CD1c-positive myeloid dendritic cell (primary cell): ENCODE results near the gene DHRS3.

Experiments
- DNase-seq: peaks from one replicate; pipeline ENCODE4 v3.0.0-alpha.2; 2016; ENCODE audit errors: extremely low spot score

DHRS3 gene

GRCh38 chr1:12553963-12554362, 64.0 kb downstream of the DHRS3 start:
- no peak for DNase-seq

- no peak for DNase-seq
These were observed 64.8 kb downstream of the DHRS3 start for GRCh38 chr1:12552951-12553921.

DNA sequence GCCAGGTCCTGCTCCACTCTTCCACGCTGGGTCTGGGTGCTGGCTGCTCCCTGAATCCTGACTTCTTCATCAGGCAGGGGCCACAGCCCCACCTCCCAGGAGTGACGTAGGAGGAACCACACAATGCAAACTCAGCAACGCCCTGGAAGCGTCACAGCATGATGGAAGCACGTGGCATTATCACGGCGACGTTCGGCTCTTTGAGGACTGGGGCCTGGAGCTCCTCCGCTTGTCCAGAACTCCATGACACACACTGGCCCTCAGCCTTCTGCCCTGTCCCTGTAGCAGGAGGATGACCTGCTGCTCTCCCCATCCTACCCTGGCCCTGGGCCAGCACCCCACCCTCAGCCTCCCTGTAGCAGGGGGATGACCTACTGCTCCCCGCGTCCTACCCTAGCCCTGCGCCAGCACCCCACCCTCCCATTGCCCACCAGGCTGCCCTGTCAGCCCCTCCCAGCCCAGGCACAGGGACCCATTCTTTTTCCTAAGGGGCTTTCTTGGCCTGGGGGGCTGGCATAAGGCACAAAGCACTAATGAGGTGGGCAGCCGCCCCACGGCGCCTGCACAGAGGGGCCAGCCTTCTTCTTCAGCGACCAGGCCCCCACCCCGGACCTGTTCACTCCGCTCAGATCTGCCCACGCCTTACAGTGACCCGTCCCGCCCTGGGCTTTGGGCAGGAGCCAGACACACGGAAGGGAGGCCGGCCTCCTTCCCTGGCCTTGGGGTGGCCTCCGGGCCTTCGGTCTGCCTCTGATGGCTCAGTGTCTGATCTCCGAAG, 65.7 kb downstream of the DHRS3 start:
- no peak for DNase-seq

DNA sequence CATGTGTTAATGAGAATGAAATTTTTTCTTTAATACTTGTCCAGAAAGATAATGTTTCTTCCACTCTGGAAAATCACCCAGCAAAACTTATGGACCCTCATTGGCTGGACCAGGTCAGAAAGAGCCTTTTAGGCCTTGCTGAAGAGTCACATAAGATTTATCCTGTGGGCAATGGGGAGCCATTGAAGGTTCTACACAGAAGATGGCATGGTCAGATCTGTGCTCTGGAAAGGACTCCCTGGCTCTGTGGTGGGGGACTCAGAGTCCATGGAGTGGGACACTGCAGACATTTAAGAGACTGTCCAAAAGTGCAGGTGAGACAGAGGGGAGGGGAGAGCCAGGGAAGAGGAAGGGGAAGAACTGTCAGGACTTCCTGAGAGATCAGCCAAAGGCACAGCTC, 66.4 kb downstream of the DHRS3 start:
- DNase-seq, result no peak

GRCh38 chr1:12549460-12550349, 68.3 kb downstream of the DHRS3 start:
- no peak for DNase-seq

GRCh38 chr1:12548973-12549459, 69.0 kb downstream of the DHRS3 start:
- DNase-seq, result no peak

DNA sequence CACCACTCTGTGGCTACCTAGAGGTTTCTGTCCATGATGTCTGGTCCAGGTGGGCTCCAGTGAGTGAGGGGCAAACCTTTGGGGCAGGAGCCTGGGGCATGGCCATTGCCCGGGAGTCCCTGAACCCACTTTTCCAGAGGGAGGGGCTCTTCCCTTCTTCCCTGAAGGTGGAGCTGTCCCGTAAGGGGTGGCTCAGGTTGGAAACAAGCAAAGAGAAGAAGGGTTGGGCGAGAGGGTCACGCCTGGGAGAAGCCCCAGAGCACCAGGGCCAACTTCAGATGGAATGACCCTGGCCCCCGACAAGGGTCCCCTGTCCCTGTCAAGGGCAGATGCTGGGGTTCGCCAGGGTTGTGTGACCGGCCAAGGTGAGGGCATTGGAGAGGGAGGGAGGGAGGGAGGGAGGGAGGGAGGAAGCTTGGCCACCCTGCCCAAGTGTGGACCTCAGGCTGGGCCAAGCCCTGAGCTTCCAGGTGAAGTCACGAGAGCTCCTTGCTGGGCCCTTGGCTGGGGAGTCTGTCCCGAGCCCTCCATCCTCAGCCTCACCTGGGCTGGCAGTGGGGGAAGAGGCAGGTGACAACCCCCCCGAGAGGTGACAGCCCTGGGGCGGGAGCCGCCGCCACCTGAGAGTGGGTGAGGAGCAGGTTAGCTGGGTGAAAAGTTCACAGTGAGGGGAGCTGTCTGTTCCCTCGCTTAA, 69.6 kb downstream of the DHRS3 start:
- DNase-seq, result no peak

DNA sequence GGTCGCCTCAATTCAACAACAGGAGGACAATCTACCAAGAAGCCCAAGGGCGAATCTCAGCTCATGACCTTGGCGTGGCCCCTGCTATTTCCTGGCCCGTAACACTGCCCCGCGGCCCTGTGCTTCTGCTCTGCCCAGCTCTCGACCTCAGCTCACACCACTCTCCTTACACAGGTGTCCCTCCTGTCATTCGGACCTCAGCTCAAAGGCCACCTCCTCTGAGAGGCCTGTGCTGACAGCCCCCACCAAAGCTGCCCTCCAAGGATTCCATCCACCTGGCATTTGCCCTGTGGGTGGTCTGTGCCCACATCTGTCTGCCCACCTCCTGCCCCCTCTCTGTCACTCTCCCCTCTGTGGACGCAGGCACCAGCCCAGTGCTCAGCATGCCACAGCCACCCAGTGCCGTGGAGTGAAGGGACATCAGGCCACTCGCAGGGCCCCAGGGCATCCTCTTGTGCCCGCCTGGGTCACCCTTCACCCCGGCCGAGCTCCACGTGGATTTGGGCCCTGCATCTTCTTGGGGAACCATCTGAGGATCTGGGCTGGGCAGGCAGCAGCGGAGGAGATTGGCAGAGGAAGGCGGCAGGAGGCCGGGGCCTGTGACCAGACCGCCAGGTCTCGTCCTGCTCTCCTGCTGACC, 70.3 kb downstream of the DHRS3 start:
- no peak for DNase-seq

GRCh38 chr1:12546771-12547585, 71.0 kb downstream of the DHRS3 start:
- no peak for DNase-seq

- DNase-seq, result no peak
These were observed 73.0 kb downstream of the DHRS3 start for GRCh38 chr1:12544992-12545391.

DNA sequence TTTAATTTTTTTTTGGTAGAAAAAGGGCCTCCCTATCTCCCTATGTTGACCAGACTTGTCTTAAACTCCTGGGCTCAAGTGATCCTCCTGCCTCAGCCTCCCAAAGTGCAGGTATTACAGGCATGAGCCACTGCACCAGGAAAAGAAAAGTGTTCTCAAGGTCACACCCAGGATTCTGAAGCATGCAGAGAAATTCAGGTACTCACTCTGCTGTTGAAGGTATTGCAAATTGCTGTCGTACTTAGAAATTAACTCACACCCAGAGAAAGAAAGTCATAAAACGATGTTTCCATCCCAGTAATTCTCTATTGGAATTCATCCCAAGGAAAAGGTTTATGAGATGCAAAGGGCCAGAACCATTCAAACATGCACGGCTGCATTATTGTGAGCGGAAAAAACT, 73.7 kb downstream of the DHRS3 start:
- no peak for DNase-seq

GRCh38 chr1:12543740-12544154, 74.3 kb downstream of the DHRS3 start:
- no peak for DNase-seq

DNA sequence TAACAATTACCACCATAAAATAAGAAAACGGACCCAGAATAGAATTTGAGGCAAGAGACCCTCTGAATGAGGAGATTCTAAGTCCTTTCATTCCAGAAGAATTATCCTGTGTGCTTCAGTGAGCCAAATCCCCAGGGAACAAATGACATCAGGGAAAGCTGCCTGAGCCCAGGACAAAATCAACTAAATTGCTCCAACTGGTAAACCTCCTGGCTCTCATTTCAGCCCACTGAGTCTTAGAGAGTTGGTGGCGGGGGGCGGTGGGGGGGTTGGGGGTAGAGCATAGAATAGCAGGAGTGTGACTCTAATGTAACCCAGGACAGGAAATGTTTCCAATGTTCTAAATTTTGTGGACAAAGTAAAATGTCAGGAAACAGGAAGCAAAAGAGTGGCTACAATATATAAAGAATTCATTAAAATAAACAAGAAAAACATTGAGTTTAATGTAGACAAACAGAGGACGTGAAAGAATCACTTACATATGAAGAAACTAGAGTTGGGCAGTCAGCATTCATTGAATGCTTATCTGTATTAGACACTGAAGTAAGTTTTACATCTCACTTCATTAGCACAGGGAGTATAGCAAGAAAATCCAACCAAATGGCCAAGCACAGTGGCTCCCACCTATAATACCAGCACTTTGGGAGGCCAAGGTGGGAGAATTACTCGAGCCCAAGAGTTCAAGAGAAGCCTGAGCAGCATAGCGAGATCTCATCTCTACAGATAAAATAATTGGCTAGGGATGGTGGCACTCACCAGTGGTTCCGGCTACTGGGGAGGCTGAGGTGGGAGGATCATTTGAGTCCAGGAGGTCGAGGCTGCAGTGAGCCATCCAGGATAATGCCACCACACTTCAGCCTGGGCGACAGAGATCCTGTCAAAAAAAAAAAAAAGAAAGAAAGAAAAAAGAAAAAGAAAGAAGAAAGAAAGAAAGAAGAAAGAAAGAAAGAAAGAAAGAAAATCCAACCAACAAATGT, 75.1 kb downstream of the DHRS3 start:
- no peak for DNase-seq

DNA sequence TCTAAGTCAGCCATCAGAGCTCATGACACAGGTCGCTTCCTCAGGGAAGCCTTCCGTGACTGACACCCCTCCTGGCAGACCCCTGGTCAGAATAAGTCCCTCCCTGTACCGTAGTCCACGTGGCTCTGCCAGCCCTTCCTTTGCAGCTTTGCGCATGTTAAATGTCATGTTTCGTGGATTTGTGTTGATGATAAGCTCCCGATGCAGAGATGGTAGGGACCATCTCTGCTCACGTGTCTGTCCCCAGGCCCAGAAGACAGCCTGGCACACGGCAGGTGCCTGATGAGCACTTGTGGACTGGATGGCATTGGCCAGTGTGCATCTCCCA, 75.9 kb downstream of the DHRS3 start:
- DNase-seq, result no peak

DNA sequence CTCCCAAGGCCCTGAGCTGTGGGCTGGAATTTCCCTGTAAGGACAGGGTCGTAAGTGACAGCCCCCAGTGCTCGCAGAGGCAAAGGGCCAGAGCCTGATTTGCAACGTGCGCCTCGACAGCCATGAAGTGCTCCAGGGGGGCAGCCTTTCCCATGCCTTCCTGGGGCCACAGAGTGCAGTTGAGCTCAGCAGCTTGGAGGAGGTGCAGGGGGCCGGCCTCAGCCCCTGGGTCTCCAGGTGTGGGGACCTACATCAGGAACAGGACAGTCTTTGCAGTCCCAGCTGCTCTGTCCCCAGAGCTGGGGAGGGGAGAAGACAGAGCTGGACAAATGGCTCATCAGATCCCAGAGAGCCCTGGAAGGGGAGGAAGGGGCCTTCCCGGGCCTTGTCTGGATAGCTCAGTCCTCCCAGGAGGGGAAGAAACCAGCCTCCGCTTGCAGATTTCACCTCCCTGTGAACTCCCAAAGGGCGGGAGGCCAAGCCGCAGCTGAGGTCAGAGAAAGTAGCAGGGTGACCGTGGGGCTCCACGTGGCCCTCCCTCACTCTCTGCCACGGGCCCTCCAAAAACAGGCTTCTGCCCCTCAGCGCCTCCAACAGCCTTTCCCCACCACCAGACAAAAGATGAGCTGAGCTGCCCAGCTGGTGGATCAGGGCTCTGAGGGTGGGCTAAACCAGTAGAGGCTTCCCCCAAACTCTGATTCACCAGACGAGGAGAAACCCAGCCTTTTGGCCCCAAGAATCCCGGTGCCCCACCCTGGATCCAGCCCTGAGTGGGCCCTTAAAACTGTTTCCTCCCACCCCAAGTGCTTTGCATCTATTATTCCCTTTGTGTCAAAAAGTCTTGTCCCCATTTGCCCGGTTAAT, 76.5 kb downstream of the DHRS3 start:
- DNase-seq, result no peak

DNA sequence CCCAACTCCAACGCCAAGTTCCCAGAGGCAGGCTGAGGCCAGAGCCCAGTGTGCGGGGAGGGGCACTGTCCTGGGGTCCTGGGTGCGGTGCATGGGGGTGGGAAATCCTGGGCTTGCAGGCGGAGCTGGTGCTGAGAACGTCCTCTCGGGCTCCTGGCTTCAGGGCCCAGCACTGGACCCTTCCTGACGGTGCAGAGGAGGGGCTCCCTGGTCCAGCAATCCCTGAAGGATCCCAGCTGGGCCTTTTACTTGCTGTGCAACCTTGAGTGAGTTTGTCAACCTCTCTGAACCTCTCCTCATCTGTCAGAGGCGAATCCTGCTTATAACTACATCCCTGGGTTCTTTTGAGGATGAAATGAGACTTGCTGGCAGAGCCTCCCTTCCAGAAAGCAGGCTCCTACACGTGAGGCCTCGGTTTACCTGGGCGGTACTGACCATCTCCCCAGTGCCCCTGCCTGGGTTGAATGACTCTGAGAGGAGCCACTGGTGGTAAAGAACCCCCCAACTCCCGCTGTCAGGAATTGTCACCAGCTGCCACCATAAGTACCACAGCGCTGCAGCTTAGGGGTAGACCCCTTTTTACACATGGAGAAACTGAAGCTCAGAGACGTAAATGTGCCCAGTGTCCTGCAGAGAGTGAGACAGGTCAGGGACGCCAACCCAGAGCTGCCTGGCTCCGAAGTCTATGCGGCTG, 77.3 kb downstream of the DHRS3 start:
- no peak for DNase-seq
